DMS53 treated with DMSO at 0.1 percent for 48 hours (cell line): ENCODE data around the gene OCA2.

Source experiments
- DNase-seq: peaks from one replicate; lab custom pipeline; 2025; ENCODE audit not compliant: unreplicated experiment; lab: John Stamatoyannopoulos, UW

Gene OCA2

GRCh38 chr15:27826902-27827714 is 272.0 kb downstream of the OCA2 start:
- DNase-seq, result no peak

DNA sequence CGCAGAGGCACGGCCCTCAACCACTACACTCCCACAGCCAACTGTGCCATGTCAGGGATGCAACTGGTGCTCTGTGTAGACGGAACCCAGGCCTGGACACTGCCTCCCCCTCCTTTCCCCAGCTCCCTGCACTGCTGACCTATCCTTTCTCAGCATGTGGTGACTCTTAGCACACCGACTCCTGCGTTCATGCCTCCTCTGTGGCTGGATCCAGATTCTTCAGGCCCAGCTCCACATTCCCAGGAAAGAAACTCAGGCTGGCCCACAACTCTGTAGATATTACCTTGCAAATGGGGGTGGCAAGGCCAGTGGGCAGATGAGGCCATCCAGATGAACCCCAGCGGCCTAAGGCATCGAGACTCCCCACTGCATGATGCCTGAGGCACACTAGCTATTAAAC is 272.7 kb downstream of the OCA2 start:
- no peak for DNase-seq

- no peak for DNase-seq
Measured at GRCh38 chr15:27824841-27825422, 274.2 kb downstream of the OCA2 start.

GRCh38 chr15:27821273-27821672 is 277.8 kb downstream of the OCA2 start:
- no peak for DNase-seq

DNA sequence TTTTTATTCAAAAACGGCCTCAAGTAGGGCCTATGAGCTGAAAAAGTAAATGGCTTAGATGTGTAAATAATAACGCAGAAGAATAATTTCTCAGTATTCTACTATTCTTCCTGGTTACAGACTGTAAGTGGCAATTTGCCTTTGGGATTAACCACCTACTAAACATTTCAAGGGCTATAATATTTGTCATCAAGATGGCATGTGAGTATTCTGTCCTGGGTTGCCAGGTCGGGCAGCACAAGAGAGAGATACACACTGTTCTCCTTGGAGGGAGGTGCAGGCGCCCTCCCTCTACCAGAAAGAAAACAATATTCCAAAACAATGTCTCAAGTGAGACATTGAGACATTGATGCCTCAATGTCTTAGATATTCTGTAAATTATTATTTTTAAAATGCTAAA is 278.4 kb downstream of the OCA2 start:
- DNase-seq, result no peak

- DNase-seq, result peak; percentile 50
Measured at GRCh38 chr15:27820232-27820631, 278.9 kb downstream of the OCA2 start.

GRCh38 chr15:27817258-27817657 is 281.9 kb downstream of the OCA2 start:
- no peak for DNase-seq

DNA sequence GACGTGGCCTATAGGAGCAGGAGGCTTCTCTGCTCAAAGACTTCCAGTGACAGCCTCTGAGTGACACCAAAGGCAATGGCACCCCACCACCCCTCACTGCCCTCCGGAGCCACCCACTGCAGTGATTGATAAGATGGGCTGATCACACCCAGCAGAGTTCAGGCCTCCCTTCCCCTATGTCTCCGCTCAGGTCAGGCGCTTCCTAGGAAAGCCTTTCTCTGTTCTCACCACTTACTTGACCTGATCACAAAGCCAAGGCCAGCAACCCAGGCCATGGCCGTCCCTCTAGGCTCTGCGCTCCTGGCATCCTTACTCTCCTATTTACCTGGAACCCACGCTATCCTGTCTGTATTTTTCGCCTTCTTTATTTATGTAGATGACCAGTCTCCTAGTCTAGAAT is 282.3 kb downstream of the OCA2 start:
- DNase-seq, result no peak

- DNase-seq, result no peak
Measured at GRCh38 chr15:27815035-27815434, 284.1 kb downstream of the OCA2 start.

GRCh38 chr15:27813139-27813538 is 286.0 kb downstream of the OCA2 start:
- no peak for DNase-seq

GRCh38 chr15:27808182-27808581 is 290.9 kb downstream of the OCA2 start:
- no peak for DNase-seq

DNA sequence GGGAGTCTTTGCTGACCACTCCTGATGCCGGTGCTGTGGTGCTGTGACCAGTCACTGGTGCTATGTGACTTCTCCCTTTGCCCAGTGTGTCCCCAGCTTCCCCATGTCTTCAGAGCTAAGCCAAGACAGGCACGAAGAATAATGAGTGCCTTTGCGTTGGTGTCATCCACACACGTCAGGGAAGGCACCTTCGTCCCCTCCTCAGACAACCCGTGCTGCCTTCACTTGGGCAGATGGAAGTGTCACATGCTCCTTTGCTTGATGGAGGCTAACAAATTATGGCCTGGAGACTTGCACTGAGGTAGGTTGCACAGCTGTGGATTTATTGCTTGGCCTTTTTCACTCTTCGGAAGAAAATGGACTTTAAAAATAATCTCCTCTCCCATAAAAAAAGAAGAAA is 291.8 kb downstream of the OCA2 start:
- DNase-seq, result no peak

DNA sequence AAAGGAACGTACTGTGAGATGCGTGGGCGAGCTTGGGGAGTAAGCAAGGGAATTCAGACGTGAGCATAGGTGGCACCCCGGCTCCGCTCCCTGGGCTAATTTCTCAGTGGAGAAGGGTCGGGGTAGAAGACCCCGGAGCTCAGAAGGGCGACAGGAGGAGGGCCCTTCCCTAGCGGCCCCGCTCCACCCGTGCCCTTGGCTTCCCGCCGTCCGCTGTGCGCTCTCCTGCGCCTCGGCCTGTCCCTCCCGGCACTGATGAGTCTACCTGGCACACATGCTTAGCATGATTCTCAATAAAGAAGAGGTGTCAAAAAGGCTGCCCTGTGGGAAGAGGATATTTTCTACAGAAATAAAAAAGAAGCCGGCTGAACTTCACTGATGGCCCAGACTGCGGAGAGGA is 292.7 kb downstream of the OCA2 start:
- DNase-seq, result no peak

- no peak for DNase-seq
Measured at GRCh38 chr15:27805261-27806220, 293.6 kb downstream of the OCA2 start.

- DNase-seq, result no peak
Measured at GRCh38 chr15:27804569-27805260, 294.4 kb downstream of the OCA2 start.

DNA sequence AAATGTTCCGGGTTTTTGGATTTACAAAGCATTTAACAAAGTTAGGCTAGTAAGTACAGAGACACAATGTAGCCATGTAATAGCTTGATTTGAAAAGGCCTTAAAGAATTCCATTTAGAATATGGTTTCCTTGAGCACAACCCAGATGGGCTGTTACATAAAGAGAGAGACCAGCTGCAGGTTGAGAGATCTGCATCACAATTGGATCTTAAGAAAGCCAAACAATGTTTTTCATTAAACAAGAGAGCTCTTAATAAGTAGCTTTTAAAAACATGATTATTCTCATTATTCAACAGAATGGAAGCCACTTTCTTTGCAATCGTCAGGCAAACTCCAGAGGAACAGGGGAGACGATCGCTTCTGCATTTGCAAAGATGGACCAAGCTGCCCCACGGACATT is 300.3 kb downstream of the OCA2 start:
- no peak for DNase-seq

DNA sequence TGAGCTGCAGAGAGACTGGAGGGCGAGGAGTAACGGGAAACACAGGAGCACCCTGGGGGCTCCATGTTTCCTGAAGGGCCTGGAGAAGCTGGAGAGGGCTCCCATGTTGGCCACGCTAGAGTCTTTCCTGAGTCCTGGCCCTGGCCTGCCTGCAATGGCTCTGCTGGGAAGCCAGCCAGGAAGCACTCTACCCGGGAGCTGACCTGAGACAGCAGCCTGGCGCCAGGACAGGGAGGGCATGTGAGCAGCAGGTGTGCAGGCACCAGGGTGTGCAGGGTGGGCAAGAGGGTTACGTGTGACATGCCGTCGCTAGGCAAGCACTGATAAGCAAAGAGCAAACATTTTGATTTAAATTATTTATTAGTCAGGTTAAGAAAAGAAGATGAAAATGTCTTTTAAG is 301.4 kb downstream of the OCA2 start:
- DNase-seq, result peak; percentile 43

- peak; percentile 92 for DNase-seq
Measured at GRCh38 chr15:27796405-27797320, 302.5 kb downstream of the OCA2 start.

DNA sequence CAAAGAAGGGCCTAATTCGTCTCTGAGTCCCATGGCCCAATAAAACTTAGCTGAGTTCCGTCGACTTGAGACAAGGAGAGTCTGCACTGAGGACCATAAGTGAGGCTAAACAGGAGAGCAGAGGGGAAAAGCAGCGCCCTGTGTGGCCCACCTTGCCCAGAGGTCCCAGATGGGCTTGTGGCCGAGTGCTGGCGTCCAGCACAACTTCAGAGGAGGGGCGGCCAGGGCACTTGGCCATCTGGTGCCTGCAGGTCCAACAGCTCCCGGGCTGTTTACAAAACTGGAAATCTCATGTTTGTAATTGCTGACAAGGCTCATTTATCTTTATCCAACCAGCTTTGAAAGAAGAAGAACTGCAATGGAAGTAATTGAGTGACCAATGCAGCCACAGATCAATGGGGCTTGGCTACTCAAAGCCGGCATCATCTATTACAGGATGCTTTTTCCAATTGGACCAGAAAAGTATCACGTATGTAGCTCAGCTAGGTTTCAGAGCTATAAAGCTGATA is 306.3 kb downstream of the OCA2 start:
- DNase-seq, result no peak

GRCh38 chr15:27790270-27790669 is 308.8 kb downstream of the OCA2 start:
- DNase-seq, result no peak
